HG03175 (cell line): ENCODE results near the gene TPPP.
"Not testable (repeated sequence)": the region's sequence is repeated elsewhere in the genome, so short reads cannot be mapped to it uniquely, and the experiment has no call there.

Experiments
- ATAC-seq: cut with Tn5 transposase; IDR thresholded peaks from one replicate; pipeline ENCODE4 v1.9.1; 2021; ENCODE audit warnings: mild to moderate bottlenecking, moderate library complexity; ENCODE audit not compliant: unreplicated experiment

TPPP gene

DNA sequence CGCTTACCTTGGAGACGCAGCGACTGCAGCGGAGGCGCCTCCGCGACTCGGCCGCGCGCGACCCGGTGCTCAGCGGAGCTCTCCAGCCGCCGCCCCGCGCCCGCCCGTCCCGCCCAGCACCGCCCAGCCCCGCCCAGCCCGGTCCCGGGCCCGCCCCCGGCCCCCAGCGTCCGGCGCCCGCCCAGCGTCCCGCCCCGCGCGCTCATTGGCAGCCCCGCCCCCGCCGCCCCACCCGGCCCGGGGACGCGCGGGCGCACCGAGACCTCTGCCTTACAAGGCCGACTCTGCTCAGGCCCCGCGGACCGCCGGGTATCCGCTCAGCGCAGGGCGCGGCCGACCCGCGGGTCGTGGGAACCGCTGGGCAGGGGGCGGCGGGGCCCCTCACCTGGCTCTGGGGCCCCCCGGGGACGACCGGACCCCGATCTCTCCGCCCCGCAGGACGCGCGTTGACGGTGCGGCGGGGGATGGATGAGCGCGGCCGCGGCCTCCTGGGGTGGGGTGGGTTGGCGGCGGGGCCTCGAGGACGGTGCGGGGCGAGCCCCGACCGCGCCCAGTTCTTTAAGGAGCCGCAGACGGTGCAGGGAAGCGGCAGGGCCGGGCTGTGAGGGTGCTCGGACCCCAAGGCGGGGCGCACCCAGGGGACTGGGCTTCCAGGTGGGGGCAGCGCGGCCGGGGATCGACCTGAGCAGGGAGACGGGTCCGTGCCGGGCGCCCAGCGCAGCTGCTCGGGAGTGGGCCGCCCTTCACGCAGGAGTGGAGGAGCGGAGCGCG, at the start of gene TPPP:
Gene TPPP (minus strand): TSS at position 82 of the 771 bp plus-strand sequence. CDS start 15,292 bp downstream, outside the sequence.
- peak; percentile 61 for ATAC-seq

DNA sequence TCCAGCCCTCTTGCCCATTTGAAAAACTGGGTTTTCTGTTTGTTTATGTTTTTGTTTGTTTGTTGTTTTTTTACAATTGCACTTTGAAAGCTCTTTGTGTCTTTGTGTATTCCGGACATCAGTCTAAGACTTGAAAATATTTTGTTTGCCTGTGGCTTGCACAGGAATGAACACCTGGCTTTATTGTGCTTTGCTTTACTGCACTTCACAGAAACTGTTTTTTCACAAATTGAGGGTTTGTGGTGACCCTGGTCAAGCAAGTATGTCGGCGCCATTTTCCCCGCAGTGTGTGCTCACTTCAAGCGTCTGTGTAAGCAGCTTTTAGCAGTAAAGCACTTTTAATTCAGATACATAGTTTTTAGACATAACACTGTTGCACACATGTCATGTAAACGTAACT, 49.1 kb upstream of the TPPP start:
- ATAC-seq = not testable (repeated sequence)

DNA sequence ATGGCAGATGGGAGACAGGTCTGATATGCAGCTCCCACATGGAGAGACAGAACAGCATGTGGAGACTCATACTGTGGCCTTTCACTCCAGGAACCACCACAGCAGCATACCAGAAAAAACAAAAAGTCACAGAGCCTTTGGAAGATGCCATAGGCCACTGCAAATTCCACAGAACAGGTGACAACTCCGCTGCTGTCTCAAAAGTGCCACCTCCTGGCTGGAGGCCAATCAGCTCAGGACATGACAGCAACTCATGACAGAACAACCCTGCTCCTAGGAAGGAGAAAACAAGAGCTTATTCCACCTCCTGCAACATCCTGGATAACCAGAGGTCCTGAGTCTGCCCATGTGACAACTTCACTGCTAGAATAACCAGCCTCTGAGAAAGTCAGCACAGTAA, 41.0 kb upstream of the TPPP start:
- ATAC-seq = not testable (repeated sequence)

DNA sequence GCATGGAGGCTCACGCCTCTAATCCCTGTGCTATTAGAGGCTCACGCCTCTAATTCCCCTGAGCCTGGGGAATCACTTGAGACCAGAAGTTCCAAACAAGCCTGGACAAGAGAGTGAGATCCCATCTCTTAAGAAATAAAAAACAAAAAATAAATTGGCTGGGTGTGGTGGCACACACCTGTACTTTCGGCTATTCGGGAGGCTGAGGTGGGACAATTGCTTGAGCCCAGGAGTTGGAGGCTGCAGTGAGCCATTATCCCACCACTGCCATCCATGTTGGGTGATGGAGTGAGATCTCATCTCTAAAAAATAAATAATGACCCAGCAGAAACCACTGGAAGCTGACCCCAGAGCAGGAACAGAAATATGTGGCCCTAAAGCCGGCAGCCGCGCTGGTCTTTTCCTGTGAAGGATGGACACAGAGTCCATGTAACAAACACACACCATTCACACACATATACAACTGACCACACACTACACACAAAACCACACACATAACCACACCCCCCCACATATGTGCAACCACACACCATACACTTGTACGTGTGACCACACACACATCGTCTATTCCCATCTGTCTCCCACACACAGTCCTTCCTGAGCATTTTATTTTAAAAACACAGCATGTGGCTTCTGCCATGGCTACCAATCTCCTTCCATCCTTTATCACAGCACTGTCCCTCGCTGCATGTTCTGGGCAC, 39.8 kb upstream of the TPPP start:
- not testable (repeated sequence) for ATAC-seq

DNA sequence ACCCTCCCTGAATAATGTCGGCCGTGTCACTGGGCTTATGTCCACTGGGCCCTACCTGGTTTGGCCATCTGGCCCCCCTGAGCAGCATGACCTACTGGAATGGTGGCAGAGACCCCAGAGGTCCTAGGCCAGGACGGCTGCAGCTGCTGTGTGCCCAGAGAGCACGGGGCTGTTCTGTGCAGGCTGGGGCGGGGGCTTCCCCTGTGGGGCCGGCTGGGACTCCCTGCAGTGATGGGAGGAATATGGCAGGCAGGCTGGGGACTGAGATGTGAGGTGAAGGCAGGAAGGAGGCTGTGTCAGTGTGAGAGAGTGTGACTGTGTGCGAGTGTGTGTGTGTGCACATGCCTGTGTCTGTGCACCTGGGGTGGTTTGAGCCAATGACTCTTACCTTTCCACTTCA, 36.1 kb upstream of the TPPP start:
- ATAC-seq = not testable (repeated sequence)

DNA sequence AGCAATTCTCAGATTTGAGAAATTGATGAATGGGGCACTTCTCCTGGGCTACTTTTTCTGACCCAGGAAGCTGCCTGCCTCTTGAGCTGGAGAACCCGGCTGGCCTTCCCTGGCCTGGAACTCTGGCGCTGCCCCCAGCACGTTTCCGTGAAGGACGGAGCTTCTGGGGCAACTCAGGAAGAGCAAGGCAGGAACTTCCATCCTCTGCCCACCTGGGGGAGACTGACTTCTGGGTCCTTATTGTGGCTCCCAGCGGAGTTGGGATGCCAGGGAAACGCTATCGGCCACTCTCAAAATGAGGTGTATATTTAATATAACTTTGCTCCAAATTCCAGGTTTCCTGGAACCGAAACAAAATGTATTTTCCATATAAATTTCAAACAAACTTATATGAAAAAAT, 33.9 kb upstream of the TPPP start:
- ATAC-seq = not testable (repeated sequence)

DNA sequence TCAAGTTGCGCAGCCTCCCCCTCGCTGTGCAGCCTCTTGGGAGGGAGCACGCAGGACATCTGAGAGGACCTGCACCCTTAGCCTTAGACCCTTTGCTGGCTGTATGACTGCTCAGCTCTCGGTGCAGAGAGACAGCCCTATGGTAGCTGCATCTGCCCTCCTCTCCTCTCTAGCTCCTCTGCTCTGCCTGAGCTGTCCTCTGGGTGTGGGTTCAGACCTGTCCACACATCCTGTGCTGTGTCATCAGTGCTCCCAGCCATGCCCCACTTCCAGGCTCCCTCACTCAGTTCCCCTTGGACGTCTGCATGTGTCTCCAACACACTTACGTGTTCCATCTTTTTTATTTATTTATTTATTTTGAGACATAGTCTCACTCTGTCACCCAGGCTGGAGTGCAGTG, 30.7 kb upstream of the TPPP start:
- ATAC-seq = not testable (repeated sequence)

DNA sequence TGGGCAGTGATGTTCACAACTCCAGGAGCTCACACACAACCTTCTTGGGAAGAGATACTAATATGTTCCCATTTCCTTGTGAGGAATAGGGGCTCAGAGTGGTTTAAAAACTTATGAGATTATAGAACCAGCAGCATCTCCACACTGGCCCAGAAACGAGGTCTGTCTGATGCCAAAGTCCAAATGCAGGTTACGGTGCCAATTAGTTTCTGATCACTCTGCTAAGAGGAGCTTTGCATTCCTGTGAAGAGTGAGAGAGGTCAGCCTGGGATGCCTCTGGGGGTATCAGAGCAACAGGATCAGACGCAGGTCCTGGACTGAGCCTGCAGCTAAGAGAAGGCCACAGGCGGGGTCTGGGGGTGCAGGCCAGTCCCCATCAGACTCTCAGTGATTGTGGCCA, 30.2 kb upstream of the TPPP start:
- not testable (repeated sequence) for ATAC-seq

DNA sequence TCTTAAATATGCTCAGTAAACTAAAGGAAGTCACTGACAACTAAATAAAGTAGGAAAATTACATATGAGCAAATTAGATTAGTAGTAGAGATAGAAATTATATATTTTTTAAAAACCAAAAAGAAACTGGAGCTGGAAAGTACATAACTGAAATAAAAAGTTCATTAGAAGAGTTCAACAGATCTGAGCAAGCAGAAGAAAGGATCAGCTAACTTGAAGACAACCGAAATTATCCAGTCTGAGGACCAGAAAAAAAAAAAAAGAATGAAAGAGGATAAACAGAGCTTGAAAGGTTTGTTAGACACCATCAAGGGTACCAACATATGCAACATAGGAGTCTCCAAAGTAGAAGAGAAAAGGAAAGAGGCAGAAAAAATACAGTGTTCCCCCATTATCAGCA, 26.2 kb upstream of the TPPP start:
- not testable (repeated sequence) for ATAC-seq

DNA sequence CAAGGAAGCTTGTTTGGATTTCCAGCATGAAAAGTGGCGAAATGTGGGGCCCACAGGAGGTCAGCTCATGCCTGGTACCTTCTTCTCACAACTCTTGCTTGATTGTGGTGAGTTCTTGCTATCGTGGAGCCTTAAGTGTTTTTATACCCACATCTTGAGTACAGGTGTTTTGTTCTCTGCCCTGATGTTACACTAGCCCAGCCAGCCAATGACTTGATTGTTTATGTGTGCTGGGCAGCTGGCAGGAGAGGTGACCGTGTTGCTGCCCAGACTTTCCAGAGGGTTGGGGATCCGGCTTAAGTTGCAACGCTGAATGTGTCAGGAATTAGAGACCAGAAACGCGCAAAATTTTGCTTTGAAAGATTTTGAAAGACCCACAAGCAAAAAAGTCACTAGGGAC, 24.0 kb upstream of the TPPP start:
- ATAC-seq = no peak

DNA sequence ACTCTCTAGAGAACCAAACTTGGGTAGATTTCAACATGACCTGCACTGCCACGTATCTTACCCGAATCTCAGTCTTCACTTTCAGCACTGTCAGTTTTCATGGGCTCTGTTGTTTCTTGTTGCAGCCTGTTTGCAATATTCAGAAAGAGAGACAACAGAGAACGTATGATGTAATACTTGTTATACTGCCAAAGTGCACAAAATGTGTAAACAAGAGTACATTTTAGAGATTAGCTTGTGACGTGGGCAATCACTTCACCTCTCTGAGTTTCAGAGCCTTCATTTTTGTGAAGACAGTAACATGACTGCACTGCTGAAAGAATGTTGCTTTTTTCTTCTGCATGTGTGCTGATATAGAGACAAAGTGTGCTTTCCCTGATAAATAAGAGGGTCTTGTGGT, 23.6 kb upstream of the TPPP start:
- ATAC-seq = not testable (repeated sequence)

DNA sequence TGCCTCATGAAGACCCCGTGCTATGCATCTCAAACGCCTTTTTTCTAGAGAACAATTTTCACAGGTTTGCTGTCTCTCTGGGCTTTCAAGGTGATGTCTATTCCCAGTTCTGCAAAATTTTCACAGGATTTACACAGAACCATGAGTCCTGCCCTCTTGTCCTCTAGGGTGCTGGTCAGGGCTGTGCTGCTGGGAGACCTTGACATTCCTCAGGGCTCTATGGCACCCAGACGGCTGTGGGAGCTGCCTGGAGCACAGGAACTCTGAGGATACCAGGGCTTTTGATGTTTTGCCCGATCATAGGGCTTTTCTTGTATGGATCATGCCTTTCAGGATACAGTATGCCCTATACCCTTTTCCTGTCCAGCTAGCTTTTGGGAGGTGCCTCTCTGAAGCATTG, 22.5 kb upstream of the TPPP start:
- ATAC-seq = not testable (repeated sequence)

DNA sequence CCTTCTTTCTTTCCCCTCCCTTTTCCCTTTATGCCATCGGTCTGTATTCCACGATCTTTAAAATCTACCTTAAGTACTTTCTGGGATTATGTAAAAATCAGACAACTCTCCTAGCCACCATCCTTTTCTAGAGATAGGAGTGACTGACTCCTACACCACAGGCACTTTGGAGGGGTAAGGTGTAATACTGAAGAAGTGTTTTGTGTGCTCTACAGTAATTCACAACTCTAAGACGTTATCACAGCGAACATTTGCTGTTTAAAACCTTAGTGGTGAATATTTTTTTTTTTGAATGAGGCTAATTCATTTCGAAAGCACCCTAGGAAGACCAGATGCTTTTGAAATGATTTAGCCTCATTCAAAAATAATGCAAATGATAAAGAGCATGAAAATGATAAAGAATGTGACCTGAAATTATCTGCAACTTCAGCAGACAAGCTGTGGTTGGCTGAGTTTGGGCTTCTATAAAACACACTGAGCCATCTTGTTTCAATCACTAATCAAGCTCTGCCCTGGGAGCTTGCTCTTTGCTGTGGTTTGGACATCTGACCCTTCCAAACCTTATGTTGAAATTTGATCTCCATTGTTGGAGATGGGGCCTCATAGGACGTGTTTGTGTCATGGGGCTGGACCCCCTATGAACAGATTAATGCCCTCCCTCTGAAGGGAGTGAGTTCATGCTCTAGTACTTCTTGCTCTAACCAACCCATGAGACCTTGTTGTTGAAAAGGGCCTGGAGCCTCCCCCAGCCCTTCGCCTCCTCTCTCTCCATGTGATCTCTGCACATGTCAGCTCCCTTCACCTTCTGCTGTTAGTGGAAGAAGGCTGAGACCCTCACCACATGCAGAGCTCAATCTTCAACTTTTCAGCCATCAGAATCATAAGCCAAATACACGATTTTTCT, 21.3 kb upstream of the TPPP start:
- not testable (repeated sequence) for ATAC-seq

DNA sequence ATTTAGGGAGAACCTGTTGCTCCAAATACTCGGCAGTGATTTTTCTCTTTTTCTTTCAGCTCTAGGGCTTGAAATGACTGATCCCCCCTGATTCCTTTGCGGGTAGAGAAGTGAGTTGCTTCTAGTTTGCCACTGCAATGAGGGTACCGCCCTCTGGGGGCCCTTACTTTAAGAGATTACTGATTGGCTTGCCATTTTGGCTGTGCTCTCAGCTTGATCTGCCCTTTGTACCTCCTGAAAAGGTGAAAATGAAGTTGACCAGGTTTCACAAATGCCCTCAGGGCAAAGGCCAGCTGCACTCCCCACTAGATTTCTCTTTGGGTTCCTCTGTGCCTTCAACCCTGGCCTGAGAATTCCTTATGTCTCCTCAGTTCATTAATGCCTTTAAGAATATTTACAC, 20.5 kb upstream of the TPPP start:
- ATAC-seq = not testable (repeated sequence)

DNA sequence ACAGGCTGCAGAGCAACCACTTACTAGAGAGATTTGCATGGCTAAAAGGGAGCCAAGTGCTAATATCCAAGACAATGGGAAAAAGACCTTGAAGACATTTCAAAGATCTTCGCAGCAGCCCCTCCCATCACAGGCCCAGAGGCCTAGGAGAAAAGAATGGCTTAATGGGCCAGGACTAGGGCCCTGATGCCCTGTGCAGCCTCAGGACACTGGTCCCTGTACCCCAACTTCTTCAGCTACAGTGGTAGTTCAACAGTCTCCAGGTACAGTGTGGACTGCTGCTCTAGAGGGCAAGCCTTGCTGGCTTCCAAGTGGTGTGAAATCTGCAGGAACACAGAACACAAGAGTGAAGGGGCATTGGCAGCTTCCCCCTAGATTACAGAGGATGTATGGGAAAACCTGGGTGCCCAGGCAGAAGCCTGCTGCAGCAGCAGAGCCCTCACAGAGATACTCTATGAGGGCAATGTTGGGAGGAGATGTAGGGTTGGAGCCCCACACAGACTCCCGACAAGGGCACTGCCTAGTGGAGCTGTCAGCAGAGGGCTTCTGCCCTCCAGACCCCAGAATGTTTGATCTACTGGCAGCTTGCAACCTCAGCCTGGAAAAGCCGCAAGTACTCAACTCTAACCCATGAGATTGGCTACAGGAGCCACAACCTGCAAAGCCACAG, 15.8 kb upstream of the TPPP start:
- ATAC-seq = not testable (repeated sequence)

DNA sequence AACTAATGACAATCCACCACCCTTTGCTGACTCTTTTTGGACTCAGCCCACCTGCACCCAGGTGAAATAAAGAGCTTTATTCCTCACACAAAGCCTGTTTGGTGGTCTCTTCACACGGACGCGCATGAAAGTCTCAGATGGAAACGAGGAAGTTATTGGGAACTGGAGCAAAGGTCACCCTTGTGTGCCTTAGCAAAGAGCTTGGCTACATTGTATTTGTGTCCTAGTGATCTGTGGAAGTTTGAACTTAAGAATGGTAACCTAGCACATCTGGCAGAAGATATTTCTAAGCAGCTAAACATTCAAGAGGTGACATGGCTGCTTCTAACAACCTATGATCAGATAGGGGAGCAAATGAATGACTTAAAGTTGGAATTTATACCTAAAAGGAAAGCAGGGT, 15.2 kb upstream of the TPPP start:
- ATAC-seq = not testable (repeated sequence)

DNA sequence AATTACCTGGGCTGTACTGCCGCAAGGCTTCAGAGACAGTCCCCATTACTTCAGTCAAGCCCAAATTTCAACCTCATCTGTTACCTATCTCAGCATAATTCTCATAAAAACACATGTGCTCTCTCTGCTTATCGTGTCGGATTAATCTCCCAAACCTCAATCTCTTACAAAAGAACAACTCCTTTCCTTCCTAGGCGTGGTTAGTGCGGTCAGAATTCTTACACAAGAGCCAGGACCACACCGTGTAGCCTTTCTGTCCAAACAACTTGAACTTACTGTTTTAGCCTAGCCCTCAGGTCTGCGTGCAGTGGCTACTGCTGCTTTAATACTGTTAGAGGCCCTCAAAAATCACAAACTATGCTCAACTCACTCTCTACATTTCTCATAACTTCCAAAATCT, 13.0 kb upstream of the TPPP start:
- not testable (repeated sequence) for ATAC-seq

DNA sequence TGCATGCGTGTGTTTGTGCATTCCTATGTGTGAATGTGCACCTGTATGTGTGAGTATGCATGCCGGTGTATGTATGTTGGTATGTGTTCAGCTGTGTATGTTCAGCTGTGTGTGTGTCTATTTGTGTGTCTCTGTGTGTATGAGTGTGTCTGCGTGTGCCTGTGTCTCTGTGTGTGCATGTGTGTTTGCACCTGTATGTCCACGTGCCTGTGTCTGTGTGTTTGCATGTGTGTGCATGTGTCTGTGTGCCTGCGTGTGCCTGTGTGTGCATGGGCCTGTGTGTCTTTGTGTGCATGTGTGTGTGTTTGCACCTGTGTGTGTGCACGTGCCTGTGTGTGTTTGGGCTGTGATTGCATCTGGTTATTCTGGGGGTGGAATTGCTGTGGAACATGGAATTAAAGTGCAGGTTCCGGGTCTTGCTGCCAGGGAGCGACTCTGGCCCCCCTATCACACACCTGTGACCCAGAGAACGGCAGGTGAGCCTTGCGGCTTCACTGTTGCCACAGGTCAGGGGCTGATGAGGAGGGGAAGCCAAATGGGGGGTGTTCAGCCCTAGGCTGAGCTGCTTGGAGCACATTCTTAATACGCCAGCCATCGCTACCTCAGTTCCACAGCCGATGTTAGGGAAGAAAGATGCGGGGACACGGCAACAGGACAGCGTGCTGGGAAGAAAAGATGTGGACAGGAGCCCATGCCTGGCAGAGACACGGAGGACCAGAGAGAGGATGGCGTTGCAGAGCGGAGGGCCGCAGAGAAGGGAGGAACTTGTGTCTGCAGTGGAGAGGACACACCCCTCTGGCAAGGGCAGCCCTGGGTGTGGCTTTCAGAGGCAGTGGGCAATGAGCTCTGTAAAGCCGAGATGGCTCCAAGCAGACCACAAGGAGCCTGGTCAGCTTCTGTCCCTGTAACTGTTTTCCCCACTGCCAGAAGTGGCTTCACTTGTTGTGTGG, 3.9 kb upstream of the TPPP start:
- not testable (repeated sequence) for ATAC-seq

DNA sequence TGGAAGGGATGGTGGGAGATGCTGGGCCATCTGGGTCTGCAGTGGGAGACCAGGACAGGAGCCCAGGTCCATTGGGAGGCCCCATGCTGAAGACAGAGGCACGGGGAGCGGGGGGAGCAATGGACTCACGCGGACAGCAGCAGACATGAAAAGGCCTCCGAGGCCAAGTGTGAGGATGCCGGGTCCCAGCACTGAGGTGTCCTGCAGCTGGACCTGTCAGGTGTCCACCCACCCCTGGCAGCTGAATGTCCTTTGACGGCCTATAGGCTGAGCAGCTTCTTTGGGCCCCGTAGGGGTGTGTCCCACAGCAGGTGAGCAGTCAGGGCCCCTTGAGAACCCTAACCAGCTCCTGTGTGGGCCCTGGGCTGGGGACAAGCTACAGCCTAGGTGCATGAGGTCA, 3.0 kb upstream of the TPPP start:
- ATAC-seq = not testable (repeated sequence)
